ENCODE measurements around the gene KLK14. TPM values are rescaled to one million over a fixed set of nuclear protein-coding genes. Genes with fewer than 3 reads are reported as not detected.

KLK14 gene
- 0.30 TPM in 1 of 2 replicates, not detected in the other for total RNA-seq (2022)
- percentile 28 among the genes with signal in this experiment for Bru-seq, nascent RNA
- percentile 53 among the genes with signal in this experiment for BruChase-seq, experiment 1, labeled RNA remaining after a 6-hour chase
- percentile 34 among the genes with signal in this experiment for BruChase-seq, experiment 2, labeled RNA remaining after a 2-hour chase
- long read RNA-seq: 0 reads

GRCh38 chr19:51082611-51083010 lies at the start of gene KLK14:
Gene KLK14 (minus strand): TSS chr19:51082887. CDS start chr19:51082614, 273 bp downstream.
- intact Hi-C loops (cut with micrococcal nuclease): no loop called here
- H3K27me3 Mint-ChIP-seq (ENCODE audit: insufficient read depth, unreplicated experiment): peaks cover 12% of the 10 kb centered on the region
- BruUV-seq (replicated peaks): no TSS peak
- no peaks in the 10 kb centered on the region for H3K4me1 Mint-ChIP-seq (ENCODE audit: insufficient read depth, unreplicated experiment)
- POLR2A ChIA-PET: no interaction called here
- H3K36me3 Mint-ChIP-seq (ENCODE audit: insufficient read depth, unreplicated experiment): no peaks in the 10 kb centered on the region
- no peak within 1 kb of the TSS for H3K4me3 Mint-ChIP-seq (ENCODE audit: unreplicated experiment)
- no peaks in the 10 kb centered on the region for H3K9me3 Mint-ChIP-seq (ENCODE audit: unreplicated experiment)
- CTCF ChIA-PET: no interaction called here
- no peak for DNase-seq (ENCODE audit: unreplicated experiment)
- no peak for TF ChIP-seq CTCF (IDR thresholded peaks at IDR 0.05; ENCODE audit: unreplicated experiment)
- H3K27ac Mint-ChIP-seq (ENCODE audit: low read depth, unreplicated experiment): no peak within 1 kb of the TSS

- no peak for DNase-seq (ENCODE audit: unreplicated experiment)
- H3K36me3 Mint-ChIP-seq (ENCODE audit: insufficient read depth, unreplicated experiment): no peaks in the 10 kb centered on the region
- H3K4me1 Mint-ChIP-seq (ENCODE audit: insufficient read depth, unreplicated experiment): no peaks in the 10 kb centered on the region
- BruUV-seq (replicated peaks): no TSS peak
- CTCF ChIA-PET: interaction anchor here (0.7 kb wide), 1 partner anchor 210 kb away, joined by 3 read pairs; no protein-coding TSS in a partner anchor
- intact Hi-C loops (cut with micrococcal nuclease): no loop called here
- POLR2A ChIA-PET: no interaction called here
- H3K4me3 Mint-ChIP-seq (ENCODE audit: unreplicated experiment): no peak overlapping the region
- peaks cover 4% of the 10 kb centered on the region for H3K9me3 Mint-ChIP-seq (ENCODE audit: unreplicated experiment)
- no peak overlapping the region for H3K27ac Mint-ChIP-seq (ENCODE audit: low read depth, unreplicated experiment)
- no peaks in the 10 kb centered on the region for H3K27me3 Mint-ChIP-seq (ENCODE audit: insufficient read depth, unreplicated experiment)
- TF ChIP-seq CTCF (IDR thresholded peaks at IDR 0.05; ENCODE audit: unreplicated experiment): no peak
These were observed 49.3 kb upstream of the KLK14 start for GRCh38 chr19:51131780-51132680.

- Mint-ChIP-seq H3K36me3 (ENCODE audit: insufficient read depth, unreplicated experiment) (no peaks in the 10 kb centered on the region), H3K4me3 (ENCODE audit: unreplicated experiment) (no peak overlapping the region), H3K4me1 (ENCODE audit: insufficient read depth, unreplicated experiment) (no peaks in the 10 kb centered on the region), H3K27me3 (ENCODE audit: insufficient read depth, unreplicated experiment) (no peaks in the 10 kb centered on the region), H3K27ac (ENCODE audit: low read depth, unreplicated experiment) (no peak overlapping the region), H3K9me3 (ENCODE audit: unreplicated experiment) (no peaks in the 10 kb centered on the region)
- intact Hi-C loops (cut with micrococcal nuclease): no loop called here
- no peak for DNase-seq (ENCODE audit: unreplicated experiment)
- TF ChIP-seq CTCF (IDR thresholded peaks at IDR 0.05; ENCODE audit: unreplicated experiment): no peak
- ChIA-PET POLR2A (no interaction called here), CTCF (no interaction called here)
- no TSS peak for BruUV-seq (replicated peaks)
These were observed 47.0 kb upstream of the KLK14 start for GRCh38 chr19:51129716-51130115.

GRCh38 chr19:51128227-51128626 lies 45.5 kb upstream of the KLK14 start:
- no peak for DNase-seq (ENCODE audit: unreplicated experiment)
- Mint-ChIP-seq H3K27ac (ENCODE audit: low read depth, unreplicated experiment) (no peak overlapping the region), H3K27me3 (ENCODE audit: insufficient read depth, unreplicated experiment) (no peaks in the 10 kb centered on the region), H3K9me3 (ENCODE audit: unreplicated experiment) (peaks cover 7% of the 10 kb centered on the region), H3K36me3 (ENCODE audit: insufficient read depth, unreplicated experiment) (no peaks in the 10 kb centered on the region), H3K4me1 (ENCODE audit: insufficient read depth, unreplicated experiment) (no peaks in the 10 kb centered on the region), H3K4me3 (ENCODE audit: unreplicated experiment) (no peak overlapping the region)
- CTCF ChIA-PET: no interaction called here
- POLR2A ChIA-PET: no interaction called here
- no TSS peak for BruUV-seq (replicated peaks)
- intact Hi-C loops (cut with micrococcal nuclease): no loop called here
- TF ChIP-seq CTCF (IDR thresholded peaks at IDR 0.05; ENCODE audit: unreplicated experiment): no peak
